ENCODE results near the gene CCDC136.
A peak's percentile ranks its signal among the peaks of the same experiment; 100 is the strongest.

Gene CCDC136

DNA sequence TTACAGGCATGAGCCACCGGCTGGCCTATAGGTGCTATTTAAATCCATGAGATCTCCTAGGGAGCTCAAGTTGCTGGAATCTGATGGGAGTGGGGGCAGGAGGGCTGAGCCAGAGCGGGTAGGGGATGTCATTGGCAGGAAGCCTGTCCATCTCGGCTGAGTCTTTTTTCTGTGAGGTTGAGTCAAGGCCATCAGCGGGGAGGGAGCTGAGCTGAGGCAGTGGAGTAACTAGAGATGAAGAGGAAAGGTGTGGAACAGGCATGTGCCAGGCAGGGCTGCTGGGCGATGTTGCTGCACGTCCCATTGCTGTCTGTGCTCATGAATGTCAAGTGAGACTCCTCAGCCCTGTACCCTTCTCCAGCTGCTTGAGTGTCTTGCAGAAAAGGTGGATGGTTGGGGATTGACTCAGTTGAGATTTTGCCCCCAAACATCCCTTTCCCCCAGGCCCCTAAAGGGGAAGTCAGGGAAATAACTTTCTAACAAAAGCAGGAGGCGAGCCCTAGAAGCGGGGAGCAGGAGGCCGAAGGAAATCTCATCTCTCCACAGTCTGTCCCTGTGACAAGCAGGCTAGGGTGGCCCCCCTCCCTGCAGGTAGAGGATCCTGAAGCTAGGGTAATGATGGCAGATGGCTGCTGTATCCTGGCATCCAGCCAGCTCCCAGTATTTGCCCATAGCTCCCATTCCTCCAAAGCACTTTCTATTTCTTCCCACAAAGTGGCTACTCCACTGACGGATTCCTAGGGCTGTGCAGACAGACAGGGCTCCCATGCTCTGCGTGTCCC lies 76.3 kb downstream of the CCDC136 start:
- TF ChIP-seq, protein P1, sequence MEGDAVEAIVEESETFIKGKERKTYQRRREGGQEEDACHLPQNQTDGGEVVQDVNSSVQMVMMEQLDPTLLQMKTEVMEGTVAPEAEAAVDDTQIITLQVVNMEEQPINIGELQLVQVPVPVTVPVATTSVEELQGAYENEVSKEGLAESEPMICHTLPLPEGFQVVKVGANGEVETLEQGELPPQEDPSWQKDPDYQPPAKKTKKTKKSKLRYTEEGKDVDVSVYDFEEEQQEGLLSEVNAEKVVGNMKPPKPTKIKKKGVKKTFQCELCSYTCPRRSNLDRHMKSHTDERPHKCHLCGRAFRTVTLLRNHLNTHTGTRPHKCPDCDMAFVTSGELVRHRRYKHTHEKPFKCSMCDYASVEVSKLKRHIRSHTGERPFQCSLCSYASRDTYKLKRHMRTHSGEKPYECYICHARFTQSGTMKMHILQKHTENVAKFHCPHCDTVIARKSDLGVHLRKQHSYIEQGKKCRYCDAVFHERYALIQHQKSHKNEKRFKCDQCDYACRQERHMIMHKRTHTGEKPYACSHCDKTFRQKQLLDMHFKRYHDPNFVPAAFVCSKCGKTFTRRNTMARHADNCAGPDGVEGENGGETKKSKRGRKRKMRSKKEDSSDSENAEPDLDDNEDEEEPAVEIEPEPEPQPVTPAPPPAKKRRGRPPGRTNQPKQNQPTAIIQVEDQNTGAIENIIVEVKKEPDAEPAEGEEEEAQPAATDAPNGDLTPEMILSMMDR (IDR thresholded peaks at IDR 0.05; ENCODE audit: poor library complexity, severe bottlenecking), result no peak
- Histone ChIP-seq H3K9me3 (ENCODE audit: severe bottlenecking) (no peaks in the 10 kb centered on the region), H3K4me1 (ENCODE audit: insufficient read depth, poor library complexity, severe bottlenecking) (peaks cover 44% of the 10 kb centered on the region), H3K27me3 (ENCODE audit: insufficient read depth, poor library complexity, severe bottlenecking) (no peaks in the 10 kb centered on the region), H3K36me3 (ENCODE audit: low read depth) (peaks cover 9% of the 10 kb centered on the region), H3K27ac (ENCODE audit: poor library complexity, severe bottlenecking) (peak overlapping the region; percentile 3), H3K4me3 (ENCODE audit: severe bottlenecking) (no peak overlapping the region)
- no peak for DNase-seq (ENCODE audit: low spot score)
- ATAC-seq (ENCODE audit: low read depth), result peak; percentile 37

DNA sequence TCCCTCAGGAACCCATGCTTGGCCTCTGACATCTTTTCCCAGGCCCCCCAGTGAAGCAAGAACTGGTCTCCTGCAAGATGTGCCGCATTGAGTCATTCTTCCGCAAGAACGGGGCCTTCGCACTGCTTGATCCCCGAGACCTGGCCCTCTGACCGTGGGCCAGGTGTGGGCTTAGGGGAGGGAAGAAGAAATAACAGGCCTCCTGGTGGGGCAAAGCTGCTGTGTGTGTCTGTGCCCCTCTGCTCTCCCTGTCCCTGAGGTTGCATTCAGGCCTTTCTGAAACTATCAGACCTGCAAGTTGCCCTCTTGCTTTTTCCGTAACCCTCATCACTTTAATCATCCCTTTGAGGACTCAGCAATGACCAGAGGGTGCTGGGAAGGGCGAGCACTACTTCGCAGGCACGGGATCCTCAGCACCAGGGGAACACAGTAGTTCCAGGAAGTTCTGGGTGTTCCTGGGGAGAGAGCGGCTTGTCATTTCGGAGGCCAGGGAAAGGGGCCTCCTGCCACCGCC lies 76.9 kb downstream of the CCDC136 start:
- H3K4me3 ChIP-seq (ENCODE audit: severe bottlenecking), result peak overlapping the region; percentile 48
- H3K36me3 ChIP-seq (ENCODE audit: low read depth), result peaks cover 9% of the 10 kb centered on the region
- TF ChIP-seq, protein P1 (IDR thresholded peaks at IDR 0.05; ENCODE audit: poor library complexity, severe bottlenecking), result no peak
- peaks cover 42% of the 10 kb centered on the region for H3K4me1 ChIP-seq (ENCODE audit: insufficient read depth, poor library complexity, severe bottlenecking)
- H3K27me3 ChIP-seq (ENCODE audit: insufficient read depth, poor library complexity, severe bottlenecking), result no peaks in the 10 kb centered on the region
- no peak overlapping the region for H3K27ac ChIP-seq (ENCODE audit: poor library complexity, severe bottlenecking)
- H3K9me3 ChIP-seq (ENCODE audit: severe bottlenecking), result no peaks in the 10 kb centered on the region
- ATAC-seq (ENCODE audit: low read depth) (no peak; the same call in 2 of the 3 replicates), DNase-seq (ENCODE audit: low spot score) (no peak)

DNA sequence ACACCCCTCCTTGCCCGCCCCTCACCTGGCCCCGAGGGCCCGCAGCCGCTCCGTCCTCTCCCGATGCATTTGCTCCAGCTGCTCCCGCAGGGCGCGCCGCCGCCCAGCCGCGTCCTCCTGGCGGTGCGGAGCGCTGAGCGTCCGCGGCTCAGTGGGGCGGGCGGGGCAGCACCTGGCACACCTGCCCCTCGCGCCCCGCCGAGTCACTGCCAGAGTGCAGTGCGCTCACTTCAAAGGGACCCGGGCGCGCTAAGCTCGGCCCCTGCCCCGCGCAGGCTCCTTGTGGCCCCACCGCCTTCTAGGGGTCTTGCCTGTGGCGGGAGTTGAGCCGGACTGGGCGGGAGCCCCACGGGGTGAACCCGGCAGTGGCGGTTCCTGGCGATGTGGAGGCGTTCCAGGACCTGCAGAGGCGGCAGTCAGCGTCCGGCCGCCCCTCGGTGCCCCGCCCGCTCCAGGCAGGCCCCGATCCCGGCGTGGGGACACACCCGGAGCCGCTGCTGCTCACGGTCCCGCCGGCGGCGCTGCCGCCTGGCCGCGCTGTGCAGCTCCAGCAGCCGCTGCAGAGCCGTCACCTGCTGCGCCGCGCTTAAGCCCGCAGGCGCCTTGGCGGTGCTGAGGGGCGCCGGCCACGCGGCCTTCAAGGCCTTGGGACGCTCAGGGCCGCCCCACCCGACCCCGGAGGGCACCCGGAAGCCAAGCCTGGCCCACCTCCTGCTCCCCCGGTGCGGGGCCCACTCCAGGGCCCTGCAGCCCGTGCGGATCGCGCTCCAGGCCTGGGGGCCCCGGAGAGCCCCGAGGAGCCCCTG lies 77.6 kb downstream of the CCDC136 start:
- ATAC-seq (ENCODE audit: low read depth), result peak; percentile 66
- DNase-seq (ENCODE audit: low spot score), result no peak
- no peaks in the 10 kb centered on the region for H3K9me3 ChIP-seq (ENCODE audit: severe bottlenecking)
- H3K4me3 ChIP-seq (ENCODE audit: severe bottlenecking), result peak overlapping the region; percentile 48
- peaks cover 9% of the 10 kb centered on the region for H3K36me3 ChIP-seq (ENCODE audit: low read depth)
- H3K27me3 ChIP-seq (ENCODE audit: insufficient read depth, poor library complexity, severe bottlenecking), result no peaks in the 10 kb centered on the region
- TF ChIP-seq, protein P1 (IDR thresholded peaks at IDR 0.05; ENCODE audit: poor library complexity, severe bottlenecking), result peak; percentile 54
- H3K4me1 ChIP-seq (ENCODE audit: insufficient read depth, poor library complexity, severe bottlenecking), result peaks cover 38% of the 10 kb centered on the region
- no peak overlapping the region for H3K27ac ChIP-seq (ENCODE audit: poor library complexity, severe bottlenecking)

DNA sequence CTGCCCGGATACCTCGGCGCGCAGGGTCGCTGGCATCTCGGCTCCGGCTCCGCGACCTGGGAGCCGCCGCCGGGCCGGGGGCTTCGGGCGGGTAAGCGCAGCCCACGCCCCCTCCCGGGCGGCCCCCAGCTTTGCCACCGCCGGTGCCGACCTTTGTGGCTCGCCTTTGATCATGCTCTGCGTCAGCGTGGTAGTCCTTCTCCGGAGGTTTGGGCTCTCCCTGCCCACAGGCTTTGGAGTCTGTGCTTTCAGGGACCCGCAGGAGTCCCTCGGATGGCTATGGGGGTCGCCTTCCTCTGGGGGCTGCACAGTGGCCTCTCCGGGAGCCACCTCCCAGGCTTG lies 78.1 kb downstream of the CCDC136 start:
- Histone ChIP-seq H3K4me1 (ENCODE audit: insufficient read depth, poor library complexity, severe bottlenecking) (peaks cover 42% of the 10 kb centered on the region), H3K4me3 (ENCODE audit: severe bottlenecking) (peak overlapping the region; percentile 48), H3K27me3 (ENCODE audit: insufficient read depth, poor library complexity, severe bottlenecking) (no peaks in the 10 kb centered on the region), H3K36me3 (ENCODE audit: low read depth) (peaks cover 6% of the 10 kb centered on the region), H3K27ac (ENCODE audit: poor library complexity, severe bottlenecking) (no peak overlapping the region), H3K9me3 (ENCODE audit: severe bottlenecking) (no peaks in the 10 kb centered on the region)
- DNase-seq (ENCODE audit: low spot score) (no peak), ATAC-seq (ENCODE audit: low read depth) (no peak)
- TF ChIP-seq, protein P1 (IDR thresholded peaks at IDR 0.05; ENCODE audit: poor library complexity, severe bottlenecking), result no peak
